Stomach (tissue), 9 donors: ENCODE measurements around the gene TMC2. TPM values are rescaled to one million over a fixed set of nuclear protein-coding genes. Genes with fewer than 3 reads are reported as not detected.

Experiments
- DNase-seq, 2 donors: peaks; one replicate each; pipeline versions ENCODE4 v3.0.0 to v3.0.0-alpha.2; 2013 to 2019
- H3K27ac ChIP-seq, 5 donors: fragments of 200-600 bp in 4 of 5; sonication (generic) in 4 of 5; one replicate each; pipeline ENCODE4 v1.5.1; 2013 to 2019; ENCODE audit warnings: mild to moderate bottlenecking in 1 of 5, moderate library complexity in 1 of 5
- H3K27me3 ChIP-seq, 3 donors: fragments of 200-600 bp; sonication (generic); one replicate each; pipeline ENCODE4 v1.5.1; 2017 to 2019; ENCODE audit warnings: mixed run types in 1 of 3
- H3K36me3 ChIP-seq, 4 donors: fragments of 200-600 bp; sonication (generic); 1 replicate in 3 of 4; 2 replicates in 1 of 4; pipeline ENCODE4 v1.5.1; 2016 to 2019
- H3K4me1 ChIP-seq, 4 donors: fragments of 200-600 bp; sonication (generic); one replicate each; pipeline ENCODE4 v1.5.1; 2016 to 2019
- H3K4me3 ChIP-seq, 4 donors: fragments of 200-600 bp; sonication (generic) in 3 of 4; one replicate each; pipeline ENCODE4 v1.5.1; 2016 to 2019; ENCODE audit warnings: mild to moderate bottlenecking in 1 of 4
- H3K9me3 ChIP-seq, 4 donors: fragments of 200-600 bp; sonication (generic); one replicate each; pipeline ENCODE4 v1.5.1; 2016 to 2019
- CTCF ChIP-seq, 7 experiments: fragments of 450-650 bp in 4 of 7; fragments of 200-600 bp in 3 of 7; sonication (generic) in 3 of 7; IDR thresholded peaks; one replicate each; pipeline ENCODE4 v1.5.1; 2016 to 2019; ENCODE audit warnings: antibody characterized with exemption in 7 of 7, control low read depth in 2 of 7, mild to moderate bottlenecking in 1 of 7
- EP300 ChIP-seq: sonication (generic); formaldehyde crosslinking; IDR thresholded peaks from one replicate; pipeline ENCODE4 v1.6.1; 2017; ENCODE audit warnings: antibody characterized with exemption
- POLR2A ChIP-seq, 4 donors: fragments of 450-650 bp; IDR thresholded peaks; one replicate each; pipeline ENCODE4 v1.6.1; 2016; ENCODE audit warnings: antibody characterized with exemption in 4 of 4, control low read depth in 2 of 4, mild to moderate bottlenecking in 1 of 4, moderate library complexity in 1 of 4
- POLR2AphosphoS5 ChIP-seq, 3 donors: sonication (generic); formaldehyde crosslinking; IDR thresholded peaks; one replicate each; pipeline ENCODE4 v1.6.1; 2016; ENCODE audit warnings: antibody characterized with exemption in 3 of 3
- WGBS, 5 donors: extraction: QIAGEN DNeasy Blood & Tissue Kit in 3 of 5; methylation state at CpG; one replicate each; pipeline versions ENCODE4 v1.1.5 to v1.1.7; 2013 to 2018; 5-methylcytosine and 5-hydroxymethylcytosine counted together
- intact Hi-C: fragments of 100-400 bp; cut with DNase I; formaldehyde crosslinking; loops from one replicate; pipeline ENCODE4 v1.15.1; 2023; ENCODE audit warnings: low total_unique reads
- polyA plus RNA-seq, 3 donors: library from polyadenylated mRNA; stranded (reverse); fragments of 200-250 nt; gene quantifications; one replicate each; pipeline ENCODE4 v1.2.3, GENCODE V29; 2013
- total RNA-seq, 5 donors: library from RNA; depleted of rRNA; stranded (reverse); fragments of >200 nt; gene quantifications; one replicate each; pipeline versions ENCODE4 v1.1.0 to v1.2.3, GENCODE V29; 2014 to 2016
- donor health status: healthy with polysubstance abuse.
- donor health status: Bipolar disorder and iron deficiency.
- donor health status: healthy.

Gene TMC2
- total and polyA plus RNA-seq, 8 donors = 0.03 TPM; not detected in 7

GRCh38 chr20:2538931-2539720, 2.8 kb downstream of the TMC2 start:
- intact Hi-C loops = loop anchor here (10.0 kb wide), 1 partner anchor 106 kb away; no protein-coding TSS in a partner anchor
- Histone ChIP-seq H3K27ac (no peak overlapping the region), H3K27me3 (peaks cover 0 to 74% (median 43%) of the 10 kb centered on the region in 3 donors), H3K36me3 (no peaks in the 10 kb centered on the region), H3K9me3 (no peaks in the 10 kb centered on the region), H3K4me3 (no peak overlapping the region), H3K4me1 (no peaks in the 10 kb centered on the region)
- no peak for DNase-seq
- 50 to 59% (median 58%) methylated on average over 8 of the region's 8 CpGs for WGBS, 5 donors
- TF ChIP-seq EP300 = no peak

- H3K9me3 ChIP-seq = no peaks in the 10 kb centered on the region
- DNase-seq = no peak
- H3K4me3 ChIP-seq = no peak overlapping the region
- TF ChIP-seq POLR2A (IDR thresholded peaks at IDR 0.05) (no peak), EP300 (no peak), CTCF (IDR thresholded peaks at IDR 0.05) (no peak), POLR2AphosphoS5 (IDR thresholded peaks at IDR 0.05) (no peak)
- H3K4me1 ChIP-seq = no peaks in the 10 kb centered on the region
- WGBS, 5 donors = 76 to 86% (median 84%) methylated on average over 2 of the region's 2 CpGs
- no peak overlapping the region for H3K27ac ChIP-seq
- intact Hi-C loops = no loop called here
- H3K36me3 ChIP-seq = no peaks in the 10 kb centered on the region
- H3K27me3 ChIP-seq = peaks cover 0 to 65% (median 24%) of the 10 kb centered on the region in 3 donors
Observed at GRCh38 chr20:2541940-2542339, 5.6 kb downstream of the TMC2 start.

GRCh38 chr20:2542361-2542760, 6.0 kb downstream of the TMC2 start:
- intact Hi-C loops = no loop called here
- 88 to 93% (median 91%) methylated on average over 4 of the region's 4 CpGs for WGBS, 5 donors
- DNase-seq = no peak
- H3K4me1 ChIP-seq = no peaks in the 10 kb centered on the region
- no peak overlapping the region for H3K27ac ChIP-seq
- TF ChIP-seq EP300 (no peak), POLR2AphosphoS5 (IDR thresholded peaks at IDR 0.05) (no peak), CTCF (IDR thresholded peaks at IDR 0.05) (no peak), POLR2A (IDR thresholded peaks at IDR 0.05) (no peak)
- no peaks in the 10 kb centered on the region for H3K36me3 ChIP-seq
- no peaks in the 10 kb centered on the region for H3K9me3 ChIP-seq
- H3K27me3 ChIP-seq = peaks cover 0 to 61% (median 22%) of the 10 kb centered on the region in 3 donors
- no peak overlapping the region for H3K4me3 ChIP-seq

GRCh38 chr20:2544211-2544610, 7.8 kb downstream of the TMC2 start:
- WGBS, 5 donors = 59 to 75% (median 63%) methylated on average over 1 of the region's 1 CpG
- Histone ChIP-seq H3K27me3 (peaks cover 0 to 48% (median 6%) of the 10 kb centered on the region in 3 donors), H3K4me1 (no peaks in the 10 kb centered on the region), H3K36me3 (no peaks in the 10 kb centered on the region), H3K4me3 (no peak overlapping the region), H3K27ac (no peak overlapping the region), H3K9me3 (no peaks in the 10 kb centered on the region)
- TF ChIP-seq POLR2A (IDR thresholded peaks at IDR 0.05) (no peak), CTCF (IDR thresholded peaks at IDR 0.05) (no peak), POLR2AphosphoS5 (IDR thresholded peaks at IDR 0.05) (no peak), EP300 (no peak)
- DNase-seq = no peak
- intact Hi-C loops = no loop called here

GRCh38 chr20:2545594-2545993, 9.2 kb downstream of the TMC2 start:
- no peaks in the 10 kb centered on the region for H3K9me3 ChIP-seq
- no peaks in the 10 kb centered on the region for H3K36me3 ChIP-seq
- H3K27ac ChIP-seq = no peak overlapping the region
- peaks cover 0 to 44% (median 4%) of the 10 kb centered on the region in 3 donors for H3K27me3 ChIP-seq
- no peak for TF ChIP-seq POLR2A (IDR thresholded peaks at IDR 0.05)
- no peak for TF ChIP-seq POLR2AphosphoS5 (IDR thresholded peaks at IDR 0.05)
- no peak for TF ChIP-seq CTCF (IDR thresholded peaks at IDR 0.05)
- no peak for TF ChIP-seq EP300
- no peak for DNase-seq
- H3K4me3 ChIP-seq = no peak overlapping the region
- intact Hi-C loops = no loop called here
- H3K4me1 ChIP-seq = no peaks in the 10 kb centered on the region
- WGBS, 5 donors = 68 to 90% (median 79%) methylated on average over 2 of the region's 2 CpGs
